Measurements from ENCODE around the gene RPL35.
A peak's percentile ranks its signal among the peaks of the same experiment; 100 is the strongest.

RPL35 gene

DNA sequence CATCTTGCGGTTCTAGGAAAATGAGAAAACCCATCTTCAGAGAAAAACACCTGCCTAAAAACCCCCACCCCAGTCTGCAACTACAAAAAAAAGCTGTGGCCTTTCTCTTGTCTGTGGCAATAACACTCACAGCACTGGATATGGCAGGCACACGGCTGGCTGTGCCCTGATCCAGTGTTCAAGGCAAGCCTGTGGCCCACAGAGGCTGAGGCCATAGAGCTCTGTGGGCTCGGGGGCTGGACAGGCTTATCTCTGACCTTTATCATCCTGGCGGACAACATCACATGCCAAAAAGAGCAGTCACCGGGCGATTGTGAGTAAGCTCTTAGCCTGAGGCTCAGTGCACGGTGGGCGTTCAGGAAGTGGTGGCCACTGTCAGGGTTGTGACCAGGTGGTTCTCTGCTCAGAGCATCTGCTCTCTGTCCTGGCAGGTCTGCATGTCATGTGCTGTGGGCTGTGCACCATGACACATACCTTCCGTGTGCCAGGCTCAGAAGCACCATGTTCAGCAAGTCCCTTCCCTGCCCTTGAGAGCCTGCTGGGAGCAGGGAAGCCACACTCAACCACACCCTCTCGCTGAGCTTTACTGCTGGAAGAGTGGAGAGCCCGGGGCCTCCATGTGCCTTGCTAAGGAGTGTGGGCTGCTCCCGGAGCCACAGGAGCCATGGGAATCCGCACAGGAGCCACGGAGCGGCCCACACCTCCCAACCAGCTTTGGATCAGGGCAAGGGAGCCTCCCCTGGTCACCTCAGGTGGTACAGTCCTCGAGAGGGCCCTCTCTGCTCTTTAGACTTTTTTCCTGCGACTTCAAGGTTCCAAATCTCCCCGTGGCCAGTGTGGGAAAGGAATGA lies 43.1 kb downstream of the RPL35 start:
- DNase-seq: no peak

DNA sequence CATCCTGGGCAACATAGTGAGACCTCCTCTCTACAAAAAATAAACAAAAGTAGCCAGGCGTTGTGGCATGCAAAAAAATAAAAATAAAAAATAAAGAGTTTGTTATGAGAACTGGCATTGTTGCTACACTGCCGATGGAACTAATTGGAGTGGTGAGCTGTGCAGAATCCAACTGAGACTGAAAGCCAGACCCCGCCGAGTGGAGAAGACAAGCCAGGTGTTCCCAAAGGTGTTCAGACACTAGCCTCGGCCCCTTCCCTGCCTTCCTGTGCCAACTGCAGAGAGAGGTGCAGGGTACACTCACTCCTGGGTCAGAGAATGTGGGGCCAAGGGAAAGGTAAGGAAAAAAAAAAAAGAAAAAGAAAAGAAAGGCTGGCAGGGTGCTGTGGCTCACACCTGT lies 46.2 kb downstream of the RPL35 start:
- DNase-seq: no peak

DNA sequence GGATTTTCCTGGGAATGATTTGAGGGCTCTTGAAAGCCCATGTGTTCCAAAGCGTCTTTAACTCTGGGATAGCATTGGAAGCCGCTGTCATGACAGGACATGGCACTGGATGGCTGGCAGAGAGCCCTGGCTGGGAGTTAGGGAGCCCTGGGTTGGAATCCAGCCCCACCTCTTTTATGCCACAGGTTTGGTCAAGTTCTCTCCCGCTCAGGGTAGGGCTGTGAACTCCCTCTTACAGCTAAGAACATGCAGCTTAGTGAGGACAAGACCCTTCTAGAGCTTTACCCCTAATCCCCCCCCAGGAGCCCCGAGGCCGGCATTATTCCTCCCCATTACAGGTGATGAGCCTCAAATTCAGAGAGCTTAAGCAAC lies 47.6 kb downstream of the RPL35 start:
- no peak for DNase-seq

DNA sequence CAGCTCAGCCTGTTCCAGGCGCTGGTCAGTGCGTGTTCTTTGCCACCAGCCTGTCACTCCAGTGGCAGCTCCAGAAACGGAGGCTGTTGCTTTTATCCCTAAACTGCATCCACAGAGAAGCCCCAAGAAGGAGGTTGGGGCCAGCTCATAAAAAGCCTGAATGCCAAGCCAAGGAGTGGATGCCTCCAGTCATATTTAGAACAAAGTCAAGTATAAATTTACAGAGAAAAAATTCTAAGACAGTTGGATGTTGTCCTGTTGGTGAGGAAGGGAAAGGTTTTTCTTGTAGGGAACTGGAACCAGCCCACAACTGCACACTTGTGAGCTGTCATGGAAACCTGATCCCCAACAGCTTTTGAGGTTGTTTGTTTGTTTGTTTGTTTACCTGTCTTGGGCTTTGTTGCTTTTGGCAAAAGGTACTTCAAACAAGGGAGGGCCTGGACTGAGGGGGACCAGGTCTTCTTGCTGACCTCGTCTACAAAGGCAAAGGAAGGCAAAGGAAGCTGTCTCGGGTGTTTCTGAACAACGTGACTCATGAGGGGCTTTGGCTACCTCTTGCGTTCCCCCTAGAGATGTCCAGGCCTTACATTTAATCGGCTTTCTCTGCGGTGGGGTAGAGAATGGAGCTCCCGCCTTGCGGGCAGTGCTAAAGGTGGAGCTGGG lies 48.1 kb downstream of the RPL35 start:
- DNase-seq: no peak

DNA sequence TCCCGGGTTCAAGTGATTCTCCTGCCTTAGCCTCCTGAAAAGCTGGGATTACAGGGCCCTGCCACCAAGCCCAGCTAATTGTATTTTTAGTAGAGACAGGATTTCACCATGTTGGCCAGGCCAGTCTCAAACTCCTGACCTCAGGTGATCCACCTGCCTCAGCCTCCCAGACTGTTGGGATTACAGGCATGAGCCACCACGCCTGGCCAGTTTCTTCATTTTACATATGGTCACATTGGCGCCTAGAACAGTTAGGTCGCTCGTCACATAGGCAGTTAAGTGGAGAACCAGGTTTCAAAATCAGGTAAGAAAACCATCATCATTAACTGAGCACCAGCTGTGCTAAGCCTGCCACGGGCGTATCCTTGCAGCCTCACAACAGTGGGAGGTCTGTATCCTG lies 48.7 kb downstream of the RPL35 start:
- DNase-seq: no peak

DNA sequence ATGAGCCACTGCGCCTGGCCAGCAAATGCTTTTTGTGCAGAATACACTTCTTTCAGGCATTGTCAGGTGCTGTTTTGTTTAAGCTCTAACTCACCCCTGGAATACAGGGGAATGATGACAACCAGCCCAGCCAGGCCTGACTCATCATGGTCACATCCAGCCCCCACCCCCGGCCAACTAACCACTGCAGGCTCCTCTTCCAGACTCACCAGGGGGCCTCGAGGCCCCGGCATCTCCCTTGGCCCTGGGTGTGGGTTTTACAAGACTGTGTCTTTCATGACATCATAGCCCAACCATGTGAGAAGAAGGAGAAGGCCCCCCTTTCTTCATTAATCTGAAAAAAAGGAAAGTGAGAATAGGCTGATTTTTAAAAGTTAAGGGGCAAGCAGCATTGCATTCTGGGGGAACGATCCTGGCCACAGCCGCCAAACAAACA lies 49.3 kb downstream of the RPL35 start:
- DNase-seq: peak in 1 of 2 donors; percentile 41

DNA sequence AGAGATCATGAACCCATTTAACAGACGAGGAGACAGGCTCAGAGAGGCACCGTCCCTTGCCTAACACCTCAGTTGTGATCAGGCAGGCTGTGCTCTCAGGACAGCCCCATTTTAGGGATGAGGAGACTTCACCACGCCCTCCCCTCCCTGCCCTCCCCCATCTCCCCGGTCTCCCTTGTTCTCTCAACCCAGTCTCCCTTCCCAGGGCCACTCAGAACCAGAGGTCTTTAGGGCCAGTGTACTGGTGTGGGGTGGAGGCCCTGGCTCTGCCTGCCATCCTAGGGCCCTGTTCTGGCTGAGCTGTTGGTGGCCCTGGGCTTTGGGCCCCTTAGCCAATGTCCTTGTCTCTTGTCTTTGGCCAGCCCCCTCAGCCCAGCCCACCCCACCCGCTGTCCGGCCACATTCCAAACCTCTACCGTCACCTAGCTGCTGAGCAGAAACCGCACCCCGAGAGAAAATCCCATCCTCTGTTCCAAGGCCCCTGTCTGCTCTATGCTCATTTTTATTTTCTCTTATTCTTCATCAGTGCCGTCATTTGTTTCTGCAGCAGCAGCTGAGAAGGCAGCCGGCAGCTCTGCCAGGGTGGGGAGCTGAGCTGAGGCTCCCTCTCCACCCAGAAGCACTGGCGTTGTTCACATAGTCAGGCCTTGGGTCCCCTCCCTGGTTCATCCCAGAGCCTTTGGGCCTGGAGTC lies 50.9 kb downstream of the RPL35 start:
- no peak for DNase-seq

DNA sequence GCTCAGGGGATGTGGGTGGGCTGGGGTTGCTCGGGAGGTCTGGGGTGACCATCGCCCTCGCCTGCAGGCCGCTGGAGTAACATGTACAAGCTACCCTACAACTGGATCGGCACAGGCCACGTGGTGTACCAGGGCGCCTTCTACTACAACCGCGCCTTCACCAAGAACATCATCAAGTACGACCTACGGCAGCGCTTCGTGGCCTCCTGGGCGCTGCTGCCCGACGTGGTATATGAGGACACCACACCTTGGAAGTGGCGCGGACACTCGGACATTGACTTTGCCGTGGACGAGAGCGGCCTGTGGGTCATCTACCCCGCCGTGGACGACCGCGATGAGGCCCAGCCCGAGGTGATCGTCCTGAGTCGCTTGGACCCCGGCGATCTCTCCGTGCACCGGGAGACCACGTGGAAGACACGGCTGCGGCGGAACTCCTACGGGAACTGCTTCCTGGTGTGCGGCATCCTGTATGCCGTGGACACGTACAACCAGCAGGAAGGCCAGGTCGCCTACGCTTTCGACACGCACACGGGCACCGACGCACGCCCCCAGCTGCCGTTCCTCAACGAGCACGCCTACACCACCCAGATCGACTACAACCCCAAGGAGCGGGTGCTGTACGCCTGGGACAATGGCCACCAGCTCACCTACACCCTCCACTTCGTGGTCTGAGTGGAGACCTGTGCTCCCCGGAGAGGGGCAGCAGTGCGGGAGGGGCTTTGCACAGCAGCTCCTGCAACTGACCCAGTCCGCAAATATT lies 51.8 kb downstream of the RPL35 start:
- DNase-seq: no peak

DNA sequence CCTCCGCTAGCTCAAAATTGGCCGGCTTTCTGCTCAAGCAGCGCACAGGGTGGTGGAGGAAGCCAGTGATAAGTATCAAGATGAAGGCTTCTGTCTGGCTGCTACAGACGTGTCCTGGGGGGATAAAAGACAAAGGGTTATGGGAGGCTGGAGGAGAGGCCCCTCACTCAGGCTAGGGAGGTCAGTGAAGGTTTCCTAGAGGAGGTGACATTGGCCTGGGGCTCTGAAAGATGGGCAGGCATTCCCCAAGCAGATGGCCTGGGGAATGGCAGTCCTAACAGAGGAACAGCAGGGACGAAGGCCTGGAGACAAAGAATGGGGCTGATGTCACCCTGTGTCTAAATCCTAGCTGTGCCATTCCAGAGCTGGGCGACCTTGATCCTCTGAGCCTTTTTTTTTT lies 52.5 kb downstream of the RPL35 start:
- DNase-seq: no peak

DNA sequence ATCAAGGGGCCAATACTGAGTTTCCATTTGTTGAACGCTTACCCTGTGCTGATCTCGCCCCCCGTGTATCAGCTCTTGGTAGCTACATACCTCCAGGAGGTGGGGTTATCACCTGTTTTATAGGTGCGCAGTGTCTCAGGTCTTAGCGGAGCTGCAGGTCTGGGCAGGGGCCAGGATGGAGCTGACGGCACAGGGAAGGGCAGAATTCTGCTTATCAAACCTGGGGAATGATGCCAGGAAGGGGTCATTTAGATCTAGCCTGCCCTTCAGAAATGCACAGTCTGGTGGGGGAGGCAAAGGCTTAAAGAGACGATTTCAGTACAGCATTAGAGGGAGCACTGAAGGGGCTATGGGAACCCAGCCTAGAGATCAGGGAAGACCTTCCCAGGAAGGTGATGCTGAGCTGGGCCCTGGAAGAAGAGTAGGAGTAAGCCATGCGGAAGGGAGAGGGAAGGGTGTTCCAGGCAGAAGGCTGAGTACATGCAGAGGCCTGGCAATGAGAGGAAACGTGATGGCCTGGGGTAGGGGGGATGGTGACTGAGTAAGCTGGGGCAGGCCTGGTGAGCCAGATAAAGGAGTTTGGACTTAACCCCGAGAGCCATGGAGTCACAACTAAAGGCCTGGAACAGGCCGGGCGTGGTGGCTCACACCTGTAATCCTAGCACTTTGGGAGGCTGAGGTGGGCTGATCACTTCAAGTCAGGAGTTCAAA lies 53.4 kb downstream of the RPL35 start:
- no peak for DNase-seq

Measured in inflammatory macrophage treated with lipopolysaccharide for 1 hour (primary cell).